Measurements from ENCODE around the gene TPM4. TPM values are rescaled to one million over a fixed set of nuclear protein-coding genes. Genes with fewer than 3 reads are reported as not detected.

TPM4 gene
- total and polyA plus RNA-seq, 2 of the 13 experiments (the other 11 are each of a cell fraction or from before 2014, with no cell fraction given) = 180 to 188 TPM

- FAIRE-seq (no peak), ATAC-seq (no peak), DNase-seq (ENCODE audit: low spot score) (no peak)
- no peak overlapping the region for H3K4me2 ChIP-seq (ENCODE audit: low read depth, low read length)
- TF ChIP-seq ZC3H13 (CRISPR knock-in tag; IDR thresholded peaks at IDR 0.05) = no peak
- TF ChIP-seq ZMYM3 (CRISPR knock-in tag; IDR thresholded peaks at IDR 0.05) = no peak
- TF ChIP-seq ZNF317 (CRISPR knock-in tag; IDR thresholded peaks at IDR 0.05) = no peak
- TF ChIP-seq RELA (CRISPR knock-in tag; IDR thresholded peaks at IDR 0.05) = no peak
- no peak for TF ChIP-seq ATAD3A (CRISPR knock-in tag; IDR thresholded peaks at IDR 0.05)
- no peak for TF ChIP-seq ZNF577 (CRISPR knock-in tag; IDR thresholded peaks at IDR 0.05; ENCODE audit: borderline replicate concordance, low read depth)
- no peak for TF ChIP-seq CREM (IDR thresholded peaks at IDR 0.05)
- TF ChIP-seq CREM (CRISPR knock-in tag; IDR thresholded peaks at IDR 0.05) = no peak
- TF ChIP-seq RCOR2 (CRISPR knock-in tag; IDR thresholded peaks at IDR 0.05) = no peak
- TF ChIP-seq PLSCR1 (CRISPR knock-in tag; IDR thresholded peaks at IDR 0.05; ENCODE audit: borderline replicate concordance) = no peak
- TF ChIP-seq ZNF792 (CRISPR knock-in tag; IDR thresholded peaks at IDR 0.05) = no peak
- no peak for TF ChIP-seq ZNF503 (CRISPR knock-in tag; IDR thresholded peaks at IDR 0.05)
- no peak for TF ChIP-seq CCAR2 (optimal IDR thresholded peaks at IDR 0.05; ENCODE audit: low read depth, low read length)
- TF ChIP-seq HCFC1 (IDR thresholded peaks at IDR 0.05; ENCODE audit: low read depth, low read length) = no peak
- no peak for TF ChIP-seq ZNF501 (CRISPR knock-in tag; IDR thresholded peaks at IDR 0.05)
- TF ChIP-seq NR2F1 (CRISPR knock-in tag; IDR thresholded peaks at IDR 0.05) = no peak
- no peak for TF ChIP-seq ELF3 (CRISPR knock-in tag; IDR thresholded peaks at IDR 0.05)
- TF ChIP-seq CENPBD1 (CRISPR knock-in tag; IDR thresholded peaks at IDR 0.05; ENCODE audit: borderline replicate concordance, low read depth) = no peak
- H4K20me1 ChIP-seq (ENCODE audit: insufficient read depth, low read length) = 0 out of 2 replicates have a peak, but pooled peaks cover 2% of the 10 kb centered on the region
- CTCF ChIA-PET (ENCODE audit: low intra/inter-chr PET ratio, low total read pairs) = no interaction called here
- in situ Hi-C loops (cut with HindIII; ENCODE audit: extremely low pct_ligation_motif_present, low pct_unique_long_range_greater_than_20kb) (no loop called here), intact Hi-C loops (cut with micrococcal nuclease; ENCODE audit: unreplicated experiment) (no loop called here)
- H3K79me2 ChIP-seq (ENCODE audit: insufficient read depth, low read length) = no peaks in the 10 kb centered on the region
- H2AFZ ChIP-seq (ENCODE audit: low read length) = no peak overlapping the region
- no peak overlapping the region for H3K4me3 ChIP-seq (replicated peaks in 1 of 3; ENCODE audit: insufficient read depth in 1 of 3, low read depth in 2 of 3, low read length in 3 of 3)
- BruUV-seq (replicated peaks) = no TSS peak
- H3K27me3 ChIP-seq (ENCODE audit: control insufficient read depth in 1 of 2, insufficient read depth in 2 of 2, low read length in 2 of 2) = no peaks in the 10 kb centered on the region
- no peak overlapping the region for H3K9ac ChIP-seq (ENCODE audit: insufficient read depth, low read depth, low read length)
- H3K27ac ChIP-seq (ENCODE audit: extremely low read length, insufficient read depth, low read length) = no peak overlapping the region
- POLR2A ChIA-PET = no interaction called here
- no peaks in the 10 kb centered on the region for H3K9me3 ChIP-seq (ENCODE audit: low read length)
- peaks cover 32 to 71% of the 10 kb centered on the region in 2 experiments; a peak in 4 of 5 replicates for H3K36me3 ChIP-seq (replicated peaks in 1 of 2; ENCODE audit: control insufficient read depth in 1 of 2, insufficient read depth in 2 of 2, low read length in 2 of 2)
- 95% methylated on average over 11 of the region's 11 CpGs for WGBS (ENCODE audit: low lambda C conversion rate)
- H3K4me1 ChIP-seq (ENCODE audit: insufficient read depth, low read length) = 0 out of 2 replicates have a peak, but pooled peaks cover 9% of the 10 kb centered on the region
Observed at GRCh38 chr19:16121967-16122366, 45.7 kb downstream of the TPM4 start.

All from HepG2 (cell line).